GM13976 (cell line): ENCODE measurements around the gene HTR5A.

Source experiments
- DNase-seq: peaks from one replicate; pipeline ENCODE4 v3.0.0; 2012; ENCODE audit warnings: low spot score
- in situ Hi-C: fragments of 300-500 bp; cut with MboI; formaldehyde crosslinking; loops from one replicate; pipeline ENCODE4 v1.12.0; 2022; ENCODE audit warnings: low sequenced_read_pairs, mixed read lengths, inconsistent platforms; ENCODE audit not compliant: unreplicated experiment
- TF ChIP-seq, protein P1 (sequence below): IDR thresholded peaks from 2 replicates; pipeline ENCODE4 v1.5.1; 2012; ENCODE audit warnings: borderline replicate concordance, mild to moderate bottlenecking; ENCODE audit not compliant: insufficient read depth; ENCODE audit errors: extremely low read depth, missing control alignments, control extremely low read depth

The HTR5A gene

DNA sequence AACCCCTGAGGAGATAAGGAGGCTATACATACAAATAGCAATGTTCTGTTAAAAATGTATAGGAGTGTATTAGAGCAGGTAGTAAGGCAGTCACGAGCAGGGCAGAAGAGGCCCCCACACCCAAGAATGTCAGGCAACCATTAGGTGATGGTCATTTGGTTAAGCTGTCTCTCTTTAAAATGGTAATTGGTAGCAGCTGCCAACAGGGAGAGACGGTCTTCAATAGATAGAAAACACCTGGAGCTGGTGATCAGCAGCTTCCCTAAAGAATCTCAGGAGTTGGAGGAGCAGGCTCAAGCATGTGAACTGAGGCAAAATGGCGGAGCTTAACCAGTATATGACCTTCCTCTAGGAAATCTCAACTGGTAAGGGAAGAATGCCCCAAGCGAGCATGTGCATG lies 26.4 kb upstream of the HTR5A start:
- no peak for DNase-seq
- TF ChIP-seq, protein P1, sequence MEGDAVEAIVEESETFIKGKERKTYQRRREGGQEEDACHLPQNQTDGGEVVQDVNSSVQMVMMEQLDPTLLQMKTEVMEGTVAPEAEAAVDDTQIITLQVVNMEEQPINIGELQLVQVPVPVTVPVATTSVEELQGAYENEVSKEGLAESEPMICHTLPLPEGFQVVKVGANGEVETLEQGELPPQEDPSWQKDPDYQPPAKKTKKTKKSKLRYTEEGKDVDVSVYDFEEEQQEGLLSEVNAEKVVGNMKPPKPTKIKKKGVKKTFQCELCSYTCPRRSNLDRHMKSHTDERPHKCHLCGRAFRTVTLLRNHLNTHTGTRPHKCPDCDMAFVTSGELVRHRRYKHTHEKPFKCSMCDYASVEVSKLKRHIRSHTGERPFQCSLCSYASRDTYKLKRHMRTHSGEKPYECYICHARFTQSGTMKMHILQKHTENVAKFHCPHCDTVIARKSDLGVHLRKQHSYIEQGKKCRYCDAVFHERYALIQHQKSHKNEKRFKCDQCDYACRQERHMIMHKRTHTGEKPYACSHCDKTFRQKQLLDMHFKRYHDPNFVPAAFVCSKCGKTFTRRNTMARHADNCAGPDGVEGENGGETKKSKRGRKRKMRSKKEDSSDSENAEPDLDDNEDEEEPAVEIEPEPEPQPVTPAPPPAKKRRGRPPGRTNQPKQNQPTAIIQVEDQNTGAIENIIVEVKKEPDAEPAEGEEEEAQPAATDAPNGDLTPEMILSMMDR: no peak
- in situ Hi-C loops: no loop called here

DNA sequence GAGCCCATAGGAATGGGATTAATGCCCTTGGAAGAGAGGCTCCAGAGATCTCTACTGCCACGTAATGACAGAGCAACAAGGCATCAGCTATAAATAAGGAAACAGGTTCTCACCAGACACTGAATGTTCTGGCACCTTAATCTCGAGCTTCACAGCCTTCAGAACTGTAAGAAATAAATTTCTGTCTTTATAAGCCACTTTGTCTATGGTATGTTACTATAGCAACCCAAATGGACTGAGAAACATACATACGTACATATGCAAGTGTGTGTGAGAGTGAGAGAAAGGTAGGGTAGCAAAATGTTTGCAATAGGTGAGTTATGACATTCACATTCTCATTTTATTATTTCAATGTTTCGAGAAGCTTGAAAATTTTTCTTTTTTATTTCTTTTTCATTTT lies 22.1 kb upstream of the HTR5A start:
- DNase-seq: no peak
- TF ChIP-seq, protein P1: no peak
- in situ Hi-C loops: no loop called here

DNA sequence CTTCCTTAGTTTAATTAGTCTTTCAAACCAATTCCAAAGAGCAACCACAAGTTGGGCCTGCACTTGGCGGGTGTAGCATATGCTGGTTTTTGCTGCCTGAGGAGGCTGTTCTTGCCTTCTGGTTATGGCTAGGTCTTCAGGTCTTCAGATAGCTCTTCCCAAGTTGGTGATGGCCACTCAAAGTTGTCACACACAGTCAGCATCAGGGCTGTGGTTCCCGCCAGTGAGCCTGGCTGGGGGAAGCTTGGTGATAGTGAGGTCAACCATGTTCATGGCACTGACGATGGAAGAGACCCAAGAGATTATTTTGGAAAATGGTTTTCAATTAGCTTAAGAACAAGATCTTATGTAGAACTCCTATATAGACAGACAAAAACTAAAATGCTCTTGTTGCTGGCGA lies 18.8 kb upstream of the HTR5A start:
- no peak for DNase-seq
- in situ Hi-C loops: no loop called here
- TF ChIP-seq, protein P1: no peak

DNA sequence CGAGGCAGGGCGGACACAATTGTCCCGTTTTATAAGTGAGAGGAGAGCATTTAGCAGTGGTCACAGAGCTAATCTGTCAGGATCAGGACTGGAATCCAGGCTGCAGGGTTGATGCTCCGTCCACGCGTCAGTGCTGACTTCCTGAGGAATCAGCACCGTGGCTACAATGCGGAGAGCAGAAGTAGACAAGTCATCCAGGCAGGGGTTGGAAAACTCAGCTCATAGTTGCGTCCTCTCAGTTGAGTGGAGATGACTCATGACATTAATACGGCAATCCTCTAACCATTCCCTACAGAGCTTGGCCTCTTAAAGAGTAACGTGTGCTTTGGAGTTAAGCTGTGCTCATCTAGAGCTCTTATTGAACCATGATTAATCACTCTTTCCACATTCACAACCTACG lies 17.1 kb upstream of the HTR5A start:
- in situ Hi-C loops: no loop called here
- TF ChIP-seq, protein P1: no peak
- DNase-seq: no peak

DNA sequence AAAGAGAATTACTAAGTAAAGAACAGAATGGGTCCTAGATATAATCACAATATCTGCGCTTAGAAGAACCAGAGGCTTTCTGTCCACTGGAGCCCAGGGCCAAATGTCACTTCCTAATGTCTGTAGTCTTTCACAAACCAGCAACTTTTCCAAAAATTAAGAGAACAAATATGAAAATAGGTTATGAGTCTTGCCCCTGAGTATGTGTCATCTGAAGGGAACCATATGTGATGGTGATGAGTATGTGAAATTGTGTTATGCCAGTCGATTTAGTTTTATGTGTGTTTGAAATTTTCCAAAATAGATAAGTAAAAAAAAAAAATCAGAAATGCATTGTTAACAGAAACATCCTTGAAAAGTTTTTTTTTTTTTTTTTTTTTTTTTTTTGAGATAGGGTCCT lies 15.4 kb upstream of the HTR5A start:
- in situ Hi-C loops: no loop called here
- TF ChIP-seq, protein P1: no peak

DNA sequence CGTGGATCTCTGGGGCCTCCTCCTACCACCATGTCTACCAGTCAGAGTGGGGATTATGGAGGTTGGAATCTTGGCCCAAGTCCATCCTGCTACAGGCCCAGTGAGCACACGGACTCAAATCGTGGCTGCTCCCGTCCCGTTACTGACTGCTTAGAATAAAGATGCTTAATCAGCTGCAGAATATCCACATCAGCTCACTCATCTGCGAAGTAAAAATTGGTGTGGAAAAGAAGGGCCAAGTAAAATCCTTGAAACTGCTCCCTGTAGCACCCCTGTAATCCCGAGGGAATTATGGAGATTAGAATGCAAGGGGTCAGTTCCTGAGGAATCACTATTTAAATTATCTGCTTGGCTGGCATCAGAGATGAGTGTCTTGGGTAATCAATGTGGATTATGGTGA lies 13.0 kb upstream of the HTR5A start:
- DNase-seq: no peak
- in situ Hi-C loops: no loop called here
- TF ChIP-seq, protein P1: no peak

More for the DNA sequence above, 15.4 kb upstream of the HTR5A start:
- DNase-seq: no peak

DNA sequence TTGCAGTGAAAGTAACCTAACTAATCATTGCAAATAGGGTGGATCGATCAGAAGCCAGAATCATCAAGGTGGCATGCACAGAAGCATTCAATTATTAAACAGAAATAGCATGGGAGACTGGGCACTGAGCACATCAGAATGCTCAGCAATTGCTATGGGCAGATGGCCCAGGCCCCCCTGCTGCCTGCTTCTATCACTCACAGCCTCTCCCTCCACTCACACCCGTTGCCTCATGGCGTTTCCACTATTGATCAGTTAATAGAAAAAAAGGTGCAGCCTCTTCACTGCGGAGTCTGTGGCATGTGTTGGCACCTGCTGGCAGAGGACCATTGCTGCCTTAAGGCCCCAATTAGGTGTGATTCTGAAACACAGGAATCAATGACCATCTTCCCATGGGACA lies 11.2 kb upstream of the HTR5A start:
- DNase-seq: no peak
- TF ChIP-seq, protein P1: no peak
- in situ Hi-C loops: no loop called here
